GM21529 (cell line): Measurements from ENCODE around the gene CDC6.
"Not testable (repeated sequence)": the region's sequence is repeated elsewhere in the genome, so short reads cannot be mapped to it uniquely, and the experiment has no call there.

Source experiments
- ATAC-seq: cut with Tn5 transposase; IDR thresholded peaks from one replicate; pipeline ENCODE4 v1.9.1; 2021; ENCODE audit not compliant: unreplicated experiment

Gene CDC6

GRCh38 chr17:40287159-40287493, 553 bp upstream of the CDC6 start:
- ATAC-seq = no peak

DNA sequence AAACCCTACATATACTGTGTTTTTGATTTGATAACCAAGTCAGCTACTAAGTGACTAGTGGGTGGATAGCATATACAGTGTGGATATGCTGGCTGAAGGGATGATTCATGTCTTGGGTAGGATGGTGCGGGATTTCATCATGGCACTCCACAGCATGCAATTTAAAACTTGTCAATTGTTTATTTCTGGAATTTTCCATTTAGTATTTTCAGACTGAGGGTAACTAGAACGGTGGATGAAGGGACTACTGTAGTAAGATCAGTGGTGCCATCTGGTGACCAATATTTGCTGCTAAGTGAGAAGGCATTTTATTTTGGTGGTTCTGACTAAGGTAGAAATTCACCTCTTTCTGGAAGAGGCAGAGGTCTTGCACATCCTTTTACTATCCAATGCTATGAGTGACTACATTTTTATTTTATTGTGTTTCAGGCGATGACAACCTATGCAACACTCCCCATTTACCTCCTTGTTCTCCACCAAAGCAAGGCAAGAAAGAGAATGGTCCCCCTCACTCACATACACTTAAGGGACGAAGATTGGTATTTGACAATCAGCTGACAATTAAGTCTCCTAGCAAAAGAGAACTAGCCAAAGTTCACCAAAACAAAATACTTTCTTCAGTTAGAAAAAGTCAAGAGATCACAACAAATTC, 3.1 kb downstream of the CDC6 start:
- no peak for ATAC-seq

- no peak for ATAC-seq
Measured at GRCh38 chr17:40291281-40291664, 3.6 kb downstream of the CDC6 start.

DNA sequence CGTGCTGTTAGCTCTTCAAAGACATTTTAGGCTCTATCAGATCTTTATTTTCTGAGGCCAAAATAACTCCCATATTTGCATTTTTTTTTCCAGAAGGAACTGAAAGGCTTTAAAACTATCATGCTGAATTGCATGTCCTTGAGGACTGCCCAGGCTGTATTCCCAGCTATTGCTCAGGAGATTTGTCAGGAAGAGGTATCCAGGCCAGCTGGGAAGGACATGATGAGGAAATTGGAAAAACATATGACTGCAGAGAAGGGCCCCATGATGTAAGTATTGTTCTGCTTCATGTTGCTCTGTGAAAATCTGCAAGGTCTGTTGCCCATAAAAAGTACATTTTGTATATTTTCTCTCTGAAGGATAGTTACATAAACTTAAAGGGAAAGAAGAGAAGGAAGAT, 5.7 kb downstream of the CDC6 start:
- no peak for ATAC-seq

- no peak for ATAC-seq
Measured at GRCh38 chr17:40295488-40296436, 8.1 kb downstream of the CDC6 start.

GRCh38 chr17:40297511-40297910, 9.8 kb downstream of the CDC6 start:
- no peak for ATAC-seq

GRCh38 chr17:40298726-40299125, 11.0 kb downstream of the CDC6 start:
- ATAC-seq = no peak

- ATAC-seq = not testable (repeated sequence)
Measured at GRCh38 chr17:40299159-40299757, 11.6 kb downstream of the CDC6 start.

DNA sequence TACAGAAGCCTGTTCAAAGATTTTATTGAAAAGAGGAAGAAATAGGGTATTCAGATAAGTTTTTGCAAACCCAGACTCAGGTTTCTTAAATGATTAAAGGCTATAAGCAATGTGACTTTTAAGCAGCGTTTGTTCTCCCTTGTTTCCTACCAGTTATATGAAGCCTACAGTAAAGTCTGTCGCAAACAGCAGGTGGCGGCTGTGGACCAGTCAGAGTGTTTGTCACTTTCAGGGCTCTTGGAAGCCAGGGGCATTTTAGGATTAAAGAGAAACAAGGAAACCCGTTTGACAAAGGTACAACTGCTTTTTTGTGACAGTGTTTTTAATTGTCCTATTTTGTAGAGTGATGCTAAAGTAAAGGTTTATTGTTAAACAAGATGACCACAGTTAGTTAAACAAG, 13.6 kb downstream of the CDC6 start:
- ATAC-seq = no peak

DNA sequence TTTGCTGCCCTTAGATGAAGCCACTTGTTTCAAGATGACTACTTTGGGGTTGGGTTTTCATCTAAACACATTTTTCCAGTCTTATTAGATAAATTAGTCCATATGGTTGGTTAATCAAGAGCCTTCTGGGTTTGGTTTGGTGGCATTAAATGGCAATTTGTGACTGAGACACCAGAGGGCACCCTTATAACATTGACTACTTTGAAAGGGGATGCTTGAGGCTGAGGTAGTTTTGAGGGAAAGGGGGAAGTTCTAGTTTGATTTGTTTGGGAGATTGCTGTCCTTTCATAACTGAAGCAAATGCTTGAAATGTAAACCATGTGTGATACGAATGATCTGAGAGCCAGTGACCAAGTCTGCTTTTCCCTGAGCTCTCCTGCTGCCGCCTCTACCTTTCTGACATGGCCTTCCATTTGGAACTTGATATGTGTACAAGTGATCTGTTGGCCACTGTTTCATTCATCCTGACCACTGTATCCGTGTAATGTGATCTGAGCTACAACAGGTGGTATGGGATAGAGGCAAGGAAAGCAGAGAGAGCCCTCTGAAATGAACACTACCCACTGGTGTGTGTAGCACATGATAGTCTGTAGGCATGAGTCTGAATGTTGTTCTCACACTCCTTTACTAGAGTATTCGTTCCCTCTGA, 15.5 kb downstream of the CDC6 start:
- ATAC-seq = no peak

- no peak for ATAC-seq
Measured at GRCh38 chr17:40303708-40304551, 16.3 kb downstream of the CDC6 start.

DNA sequence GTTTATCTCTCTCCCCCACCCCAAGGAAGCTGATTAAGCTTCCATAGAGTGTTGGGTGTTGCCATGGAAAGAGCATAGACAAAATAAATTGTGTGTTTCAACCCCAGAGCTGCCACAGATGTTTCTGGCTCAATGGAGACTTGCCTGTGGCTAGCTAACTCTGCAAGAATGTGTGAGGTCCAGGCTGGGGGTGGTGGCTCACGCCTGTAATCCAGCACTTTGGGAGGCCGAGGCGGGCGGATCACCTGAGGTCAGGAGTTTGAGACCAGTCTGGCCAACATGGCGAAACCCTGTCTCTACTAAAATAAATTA, 16.8 kb downstream of the CDC6 start:
- not testable (repeated sequence) for ATAC-seq

GRCh38 chr17:40304866-40305265, 17.2 kb downstream of the CDC6 start:
- ATAC-seq = not testable (repeated sequence)

DNA sequence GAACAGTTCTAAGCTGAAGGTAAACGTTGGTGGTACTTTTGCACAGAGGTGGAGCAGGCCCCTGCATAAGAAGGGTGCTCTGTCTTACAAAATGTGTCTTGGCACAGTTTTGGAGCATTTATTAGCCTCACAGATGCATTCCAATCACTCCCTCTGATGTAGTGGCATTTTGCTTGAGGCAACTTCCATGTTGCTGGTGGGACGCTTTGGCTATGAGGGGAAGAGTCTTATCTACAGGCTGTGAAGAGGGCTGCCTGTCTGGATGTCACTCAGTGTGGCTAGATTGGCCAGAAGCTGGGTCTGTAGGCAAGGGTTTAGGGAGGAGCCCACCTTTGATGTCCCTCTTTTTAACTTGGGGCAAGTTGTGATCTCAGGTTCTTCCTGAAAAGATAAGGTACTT, 18.7 kb downstream of the CDC6 start:
- no peak for ATAC-seq

- ATAC-seq = no peak
Measured at GRCh38 chr17:40307001-40307730, 19.5 kb downstream of the CDC6 start.

- ATAC-seq = no peak
Measured at GRCh38 chr17:40307740-40308239, 20.1 kb downstream of the CDC6 start.

GRCh38 chr17:40309031-40309948, 21.6 kb downstream of the CDC6 start, which contains the start of gene RARA:
Gene RARA, plus strand, starts transcription at chr17:40309180. Its CDS starts 22,039 bp downstream, at chr17:40331219.
- ATAC-seq = no peak

GRCh38 chr17:40309949-40310510, 22.4 kb downstream of the CDC6 start:
- no peak for ATAC-seq
